Activated naive CD4-positive, alpha-beta T cell treated with anti-CD3 and anti-CD28 coated beads for 36 hours (primary cell): Measurements from ENCODE around the gene TIPARP. TPM values are rescaled to one million over a fixed set of nuclear protein-coding genes. Genes with fewer than 3 reads are reported as not detected.
"Not testable (repeated sequence)": the region's sequence is repeated elsewhere in the genome, so short reads cannot be mapped to it uniquely, and the experiment has no call there.

Source experiments
- CTCF ChIA-PET: fragments of 350-600 bp; sonication (Branson Sonifier 250); formaldehyde crosslinking; loops from one replicate; lab custom pipeline; 2021; ENCODE audit warnings: antibody characterized with exemption; lab: Charles Lee
- DNase-seq: peaks from one replicate; pipeline ENCODE4 v3.0.0-alpha.2; 2020
- H3K27ac Mint-ChIP-seq: one replicate; pipeline ENCODE4 v1.8.0; 2021; ENCODE audit warnings: mild to moderate bottlenecking, mixed read lengths
- H3K27me3 Mint-ChIP-seq: one replicate; pipeline ENCODE4 v1.8.0; 2021; ENCODE audit warnings: low read depth, mixed read lengths
- H3K36me3 Mint-ChIP-seq: one replicate; pipeline ENCODE4 v1.8.0; 2021; ENCODE audit warnings: low read depth, mixed read lengths
- H3K4me1 Mint-ChIP-seq: one replicate; pipeline ENCODE4 v1.8.0; 2021; ENCODE audit warnings: low read depth, mixed read lengths
- H3K4me3 Mint-ChIP-seq: one replicate; pipeline ENCODE4 v1.8.0; 2021; ENCODE audit warnings: mild to moderate bottlenecking, moderate library complexity, mixed read lengths
- H3K9me3 Mint-ChIP-seq: one replicate; pipeline ENCODE4 v1.8.0; 2021; ENCODE audit warnings: mixed read lengths
- intact Hi-C: fragments of 100-400 bp; cut with micrococcal nuclease; formaldehyde crosslinking; loops from one replicate; pipeline ENCODE4 v1.15.1; 2023
- total RNA-seq, 2 experiments: library from RNA; stranded (reverse); gene quantifications; one replicate each; pipeline ENCODE4 v1.2.3, GENCODE V29; 2021

TIPARP gene
- total RNA-seq, 2 experiments from 2014 or later, result 15.7 to 17.1 TPM

DNA sequence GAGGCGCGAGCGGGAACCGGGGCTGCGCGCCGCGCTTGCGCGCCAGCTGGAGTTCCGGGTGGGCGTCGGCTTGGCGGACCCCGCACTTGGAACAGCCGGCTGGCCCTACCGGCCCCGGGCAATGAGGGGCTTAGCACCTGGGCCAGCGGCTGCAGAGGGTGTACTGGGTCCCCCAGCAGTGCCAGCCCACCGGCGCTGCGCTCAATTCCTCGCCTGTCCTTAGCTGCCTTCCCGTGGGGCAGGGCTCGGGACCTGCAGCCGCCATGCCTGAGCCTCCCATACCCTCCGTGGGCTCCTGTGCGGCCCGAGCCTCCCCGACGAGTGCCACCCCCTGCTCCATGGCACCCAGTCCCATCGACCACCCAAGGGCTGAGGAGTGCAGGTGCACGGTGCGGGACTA is 66.2 kb downstream of the TIPARP start:
- H3K27me3 Mint-ChIP-seq, DNase-seq, H3K36me3 Mint-ChIP-seq, H3K27ac Mint-ChIP-seq, H3K4me1 Mint-ChIP-seq, intact Hi-C loops, H3K4me3 Mint-ChIP-seq, H3K9me3 Mint-ChIP-seq: not testable (repeated sequence)
- CTCF ChIA-PET, result interaction anchor here (0.6 kb wide), 1 partner anchor 39 kb away, joined by 3 read pairs; no protein-coding TSS in a partner anchor

DNA sequence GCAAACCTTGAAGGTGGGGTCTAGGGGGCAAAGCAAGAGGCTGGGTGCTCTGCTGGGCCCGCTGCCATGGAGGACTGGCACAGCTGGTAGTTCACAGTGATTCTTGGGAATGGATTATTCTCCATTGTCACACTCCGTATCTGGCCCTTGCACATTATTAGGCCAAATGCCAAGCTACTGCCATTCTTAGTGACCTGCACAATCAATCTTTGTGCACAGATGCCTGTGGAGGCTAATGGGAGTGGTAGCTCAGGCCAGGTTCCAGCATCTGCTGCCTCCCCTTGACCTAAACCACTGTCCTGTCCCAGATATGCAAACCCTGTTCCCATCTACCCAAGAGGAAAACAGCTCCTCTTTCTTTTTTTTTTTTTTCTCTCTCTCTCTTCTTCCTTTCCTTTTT is 67.5 kb downstream of the TIPARP start:
- H3K4me3 Mint-ChIP-seq, result no peak overlapping the region
- CTCF ChIA-PET, result interaction anchor here (0.6 kb wide), 1 partner anchor 179 kb away, joined by 3 read pairs; no protein-coding TSS in a partner anchor
- peaks cover 5% of the 10 kb centered on the region for H3K9me3 Mint-ChIP-seq
- H3K27ac Mint-ChIP-seq, result no peak overlapping the region
- DNase-seq, result no peak
- no peaks in the 10 kb centered on the region for H3K27me3 Mint-ChIP-seq
- H3K4me1 Mint-ChIP-seq, result no peaks in the 10 kb centered on the region
- H3K36me3 Mint-ChIP-seq, result no peaks in the 10 kb centered on the region
- intact Hi-C loops, result no loop called here

DNA sequence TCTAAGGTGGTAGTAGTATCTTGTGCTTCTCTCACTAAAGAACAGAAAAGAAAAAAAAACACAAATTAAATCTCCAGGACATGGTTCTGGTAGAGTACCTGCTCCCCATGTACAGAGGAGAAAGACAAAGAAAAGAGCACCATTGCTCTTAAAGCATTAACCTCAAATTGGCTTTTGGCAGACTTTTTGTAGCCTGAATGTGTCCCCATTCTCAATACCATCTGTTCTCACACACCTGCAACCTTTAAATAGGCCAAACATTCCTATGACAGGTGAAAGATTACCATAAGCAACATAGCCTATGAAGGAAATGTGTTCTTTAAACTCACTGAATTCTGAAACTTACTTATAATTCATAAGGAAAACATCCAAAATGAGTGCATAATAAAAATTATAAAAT is 68.0 kb downstream of the TIPARP start:
- H3K4me1 Mint-ChIP-seq, result no peaks in the 10 kb centered on the region
- DNase-seq, result no peak
- no peaks in the 10 kb centered on the region for H3K36me3 Mint-ChIP-seq
- no peak overlapping the region for H3K27ac Mint-ChIP-seq
- intact Hi-C loops, result no loop called here
- peaks cover 7% of the 10 kb centered on the region for H3K9me3 Mint-ChIP-seq
- H3K27me3 Mint-ChIP-seq, result no peaks in the 10 kb centered on the region
- CTCF ChIA-PET, result interaction anchor here (0.6 kb wide), 1 partner anchor 179 kb away, joined by 3 read pairs; no protein-coding TSS in a partner anchor
- no peak overlapping the region for H3K4me3 Mint-ChIP-seq

DNA sequence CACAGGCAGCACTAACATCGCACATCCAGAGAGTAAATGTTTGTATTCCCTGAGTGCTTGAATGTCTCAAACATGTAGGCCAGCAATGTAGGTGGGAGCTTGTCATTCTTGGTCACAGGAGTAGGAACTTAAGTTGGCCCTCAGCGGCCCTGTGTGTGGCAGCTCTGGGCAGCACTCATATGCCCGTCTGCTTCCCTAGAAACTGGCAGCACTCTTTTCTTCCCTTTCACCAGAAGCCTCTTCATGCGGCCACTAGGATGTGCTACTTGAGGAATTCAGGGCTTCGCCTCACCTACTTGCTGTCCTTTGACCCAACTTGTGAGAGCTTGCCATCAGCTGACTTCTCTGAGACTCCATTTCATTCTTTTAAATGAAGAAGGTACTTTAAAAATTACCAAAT is 69.5 kb downstream of the TIPARP start:
- Mint-ChIP-seq H3K27me3 (no peaks in the 10 kb centered on the region), H3K27ac (no peak overlapping the region), H3K4me3 (no peak overlapping the region), H3K4me1 (no peaks in the 10 kb centered on the region), H3K9me3 (peaks cover 7% of the 10 kb centered on the region), H3K36me3 (no peaks in the 10 kb centered on the region)
- CTCF ChIA-PET, result no interaction called here
- intact Hi-C loops, result no loop called here
- no peak for DNase-seq

DNA sequence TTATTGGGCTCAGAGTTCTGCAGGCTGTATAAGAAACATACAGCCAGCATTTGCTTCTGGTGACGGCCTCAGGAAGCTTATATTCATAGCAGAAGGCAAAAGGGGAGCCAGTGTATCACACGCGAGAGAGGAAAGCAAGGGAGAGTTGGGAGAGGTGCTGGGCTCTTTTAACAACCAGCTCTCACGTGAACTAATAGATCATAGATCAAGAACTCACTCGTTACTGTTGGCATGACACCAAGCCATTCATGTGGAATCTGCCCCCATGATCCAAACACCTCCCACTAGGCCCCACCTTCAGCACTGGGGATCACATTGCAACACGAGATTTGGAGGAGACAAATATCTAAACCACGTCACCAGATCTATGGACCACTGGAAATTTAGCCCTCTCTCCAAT is 70.2 kb downstream of the TIPARP start:
- H3K36me3 Mint-ChIP-seq, result no peaks in the 10 kb centered on the region
- intact Hi-C loops, result no loop called here
- H3K4me3 Mint-ChIP-seq, result no peak overlapping the region
- H3K9me3 Mint-ChIP-seq, result peaks cover 7% of the 10 kb centered on the region
- no peaks in the 10 kb centered on the region for H3K27me3 Mint-ChIP-seq
- DNase-seq, result no peak
- H3K27ac Mint-ChIP-seq, result no peak overlapping the region
- no peaks in the 10 kb centered on the region for H3K4me1 Mint-ChIP-seq
- CTCF ChIA-PET, result interaction anchor here (0.5 kb wide), 1 partner anchor 204 kb away, joined by 6 read pairs; no protein-coding TSS in a partner anchor

DNA sequence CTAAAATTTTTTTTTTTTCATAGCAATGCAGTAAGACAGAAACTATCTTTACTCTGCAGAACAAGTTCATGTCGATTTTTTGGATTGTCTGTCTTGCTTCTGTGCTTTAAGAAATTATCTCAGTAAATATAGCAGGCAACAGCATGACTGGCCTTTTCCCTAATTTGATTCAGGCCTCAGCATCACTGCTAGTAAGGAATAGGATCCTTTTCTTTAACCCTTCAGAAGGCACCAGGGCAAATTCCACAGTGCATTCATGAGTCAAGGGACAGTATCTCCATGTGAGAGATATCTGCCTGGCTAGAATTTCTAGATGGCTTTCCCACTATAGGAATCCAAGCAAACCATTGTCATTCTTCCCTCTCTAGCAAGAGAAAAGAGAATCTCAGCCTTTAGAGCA is 71.4 kb downstream of the TIPARP start:
- H3K36me3 Mint-ChIP-seq, result no peaks in the 10 kb centered on the region
- CTCF ChIA-PET, result no interaction called here
- DNase-seq, result no peak

DNA sequence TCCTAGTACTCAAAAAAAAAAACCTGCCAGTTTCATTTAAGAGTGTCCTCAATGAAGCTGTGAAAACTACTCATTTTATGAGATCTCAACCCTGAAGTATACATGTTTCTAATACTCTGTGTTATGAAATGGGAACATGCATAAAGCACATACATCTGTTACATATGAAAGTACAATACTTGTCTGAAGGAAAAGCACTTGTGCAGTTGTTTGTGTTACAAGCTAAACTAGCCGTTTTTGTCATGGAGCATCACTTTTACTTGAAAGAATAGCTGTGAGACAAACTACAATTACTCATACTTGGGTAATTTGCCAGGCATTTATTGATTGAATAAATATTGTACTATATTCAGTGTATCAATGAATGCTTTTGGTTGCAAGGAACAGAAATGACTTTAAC is 72.7 kb downstream of the TIPARP start:
- H3K36me3 Mint-ChIP-seq, result no peaks in the 10 kb centered on the region
- DNase-seq, result no peak
- H3K27ac Mint-ChIP-seq, result no peak overlapping the region
- H3K4me3 Mint-ChIP-seq, result no peak overlapping the region
- CTCF ChIA-PET, result interaction anchor here (0.7 kb wide), 1 partner anchor 230 kb away, joined by 3 read pairs; no protein-coding TSS in a partner anchor
- H3K27me3 Mint-ChIP-seq, result peaks cover 5% of the 10 kb centered on the region
- intact Hi-C loops, result no loop called here
- no peaks in the 10 kb centered on the region for H3K4me1 Mint-ChIP-seq
- H3K9me3 Mint-ChIP-seq, result peaks cover 7% of the 10 kb centered on the region

More for the DNA sequence above, 71.4 kb downstream of the TIPARP start:
- Mint-ChIP-seq H3K27ac (no peak overlapping the region), H3K27me3 (no peaks in the 10 kb centered on the region), H3K4me3 (no peak overlapping the region), H3K4me1 (no peaks in the 10 kb centered on the region), H3K9me3 (peaks cover 7% of the 10 kb centered on the region)
- intact Hi-C loops, result no loop called here

DNA sequence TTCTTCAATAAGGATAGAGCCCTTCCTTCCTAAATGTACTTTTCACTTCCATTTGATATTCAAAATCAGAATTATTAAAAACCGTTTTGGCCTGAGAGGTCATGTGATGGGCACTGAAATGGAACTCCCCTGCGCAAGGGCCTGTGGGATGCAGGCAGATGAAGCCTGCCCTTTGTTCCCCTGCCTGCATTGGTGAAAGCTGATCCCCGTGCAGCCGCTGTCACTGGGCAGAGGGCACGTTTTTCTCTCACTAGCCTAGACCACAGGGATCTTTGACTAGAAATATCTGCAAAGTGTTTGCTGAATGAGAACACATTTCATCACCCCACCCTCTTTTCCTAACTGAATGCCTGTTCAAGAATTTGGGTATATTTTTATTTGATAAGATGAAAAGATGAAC is 74.9 kb downstream of the TIPARP start:
- CTCF ChIA-PET, result no interaction called here
- Mint-ChIP-seq H3K27ac (no peak overlapping the region), H3K4me3 (no peak overlapping the region), H3K27me3 (peaks cover 10% of the 10 kb centered on the region), H3K4me1 (no peaks in the 10 kb centered on the region), H3K9me3 (peaks cover 7% of the 10 kb centered on the region), H3K36me3 (no peaks in the 10 kb centered on the region)
- DNase-seq, result no peak
- intact Hi-C loops, result no loop called here

DNA sequence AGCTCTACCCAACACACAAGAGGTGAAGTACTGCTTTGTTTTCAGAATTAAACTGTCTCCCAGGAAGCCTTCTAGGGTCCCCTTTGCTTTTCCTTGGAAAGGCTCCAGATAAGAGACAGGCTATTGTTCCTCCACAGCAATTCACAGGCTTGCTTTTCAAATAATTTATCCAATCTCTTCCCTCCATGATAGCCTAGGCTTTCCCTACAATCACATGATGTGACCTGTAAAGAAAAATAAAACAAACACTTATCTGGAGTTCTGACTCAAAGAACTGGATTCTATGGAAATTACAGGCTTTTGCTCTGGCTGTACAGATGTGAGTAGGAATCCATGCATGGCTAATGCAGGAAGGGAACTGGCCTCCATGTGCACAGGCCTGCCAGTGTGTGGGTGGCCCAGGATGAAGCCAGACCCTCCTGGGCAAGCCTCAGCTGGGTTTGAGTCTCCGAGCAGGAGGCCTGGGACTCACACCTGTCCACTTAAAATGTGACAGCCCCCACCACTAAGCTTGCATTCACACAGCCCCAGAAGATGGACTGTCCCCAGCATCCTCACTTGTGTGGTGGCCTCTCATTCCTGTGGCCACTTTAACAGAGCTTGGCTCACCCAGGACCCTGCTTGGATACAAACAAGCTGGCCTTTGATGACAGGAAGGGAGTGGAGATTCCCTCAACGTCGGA is 75.9 kb downstream of the TIPARP start:
- Mint-ChIP-seq H3K4me3 (no peak overlapping the region), H3K4me1 (no peaks in the 10 kb centered on the region), H3K9me3 (peaks cover 7% of the 10 kb centered on the region), H3K27ac (no peak overlapping the region), H3K27me3 (peaks cover 11% of the 10 kb centered on the region), H3K36me3 (no peaks in the 10 kb centered on the region)
- DNase-seq, result no peak
- CTCF ChIA-PET, result interaction anchor here (0.6 kb wide), 1 partner anchor 72 kb away, joined by 3 read pairs; no protein-coding TSS in a partner anchor
- intact Hi-C loops, result no loop called here

DNA sequence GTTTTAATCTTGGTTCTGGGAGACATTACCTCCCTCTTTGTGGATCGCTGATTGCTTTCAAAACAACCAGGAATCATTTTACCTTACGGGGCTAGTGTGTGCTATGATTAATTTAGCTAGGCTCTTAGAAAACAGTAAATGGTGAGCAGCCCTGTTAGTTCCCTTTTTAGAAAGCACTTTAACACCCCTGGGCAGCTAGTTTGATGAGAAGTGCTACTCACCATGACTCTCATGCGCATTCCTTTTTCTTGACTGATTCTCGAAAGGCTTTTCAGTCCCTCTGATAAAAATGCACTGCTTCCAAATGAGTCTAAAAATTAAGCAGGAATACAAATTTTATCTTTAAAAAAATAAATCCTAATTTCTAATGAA is 76.5 kb downstream of the TIPARP start:
- H3K36me3 Mint-ChIP-seq, result no peaks in the 10 kb centered on the region
- peaks cover 7% of the 10 kb centered on the region for H3K9me3 Mint-ChIP-seq
- H3K4me3 Mint-ChIP-seq, result no peak overlapping the region
- H3K27ac Mint-ChIP-seq, result no peak overlapping the region
- peaks cover 11% of the 10 kb centered on the region for H3K27me3 Mint-ChIP-seq
- intact Hi-C loops, result no loop called here
- CTCF ChIA-PET, result no interaction called here
- DNase-seq, result no peak
- H3K4me1 Mint-ChIP-seq, result no peaks in the 10 kb centered on the region

DNA sequence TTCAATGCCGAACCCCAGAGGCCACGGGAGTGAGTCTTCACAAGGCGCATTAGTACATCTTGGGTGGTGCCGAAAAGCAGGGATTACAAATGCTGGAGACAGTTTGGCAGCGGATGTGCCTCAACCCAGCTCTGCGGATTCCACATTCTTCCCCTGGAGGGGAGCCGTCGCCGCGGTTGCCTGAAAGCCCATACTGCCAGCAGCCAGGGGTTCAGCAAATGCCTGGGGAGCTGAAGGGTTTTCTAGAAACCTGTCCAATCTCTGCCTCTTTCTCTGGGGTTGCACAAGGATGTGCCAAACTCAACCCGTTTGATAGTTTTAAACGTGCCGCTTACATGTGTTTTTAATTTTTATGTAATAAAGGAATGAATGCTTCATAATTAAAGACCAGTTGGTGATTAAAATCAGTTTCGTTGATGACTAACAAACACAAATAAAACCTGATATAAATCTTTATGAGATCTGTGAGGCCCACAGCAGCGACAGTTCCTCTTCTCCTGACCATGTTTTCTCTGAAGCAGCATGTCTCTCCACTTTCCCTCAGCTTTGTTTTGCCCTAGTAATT is 77.2 kb downstream of the TIPARP start:
- no peak for DNase-seq
- Mint-ChIP-seq H3K4me1 (no peaks in the 10 kb centered on the region), H3K4me3 (no peak overlapping the region), H3K36me3 (no peaks in the 10 kb centered on the region), H3K27ac (no peak overlapping the region), H3K27me3 (peaks cover 11% of the 10 kb centered on the region), H3K9me3 (peaks cover 5% of the 10 kb centered on the region)
- intact Hi-C loops, result no loop called here
- CTCF ChIA-PET, result no interaction called here
